Ishikawa (cell line): ENCODE results near the gene CDC42BPB.

Source experiments
- CEBPB ChIP-seq: IDR thresholded peaks from 2 replicates; pipeline ENCODE4 v1.6.1; 2012
- CREB1 ChIP-seq: IDR thresholded peaks from 2 replicates; pipeline ENCODE4 v1.6.1; 2012; ENCODE audit warnings: low read depth
- EGR1 ChIP-seq: IDR thresholded peaks from 2 replicates; pipeline ENCODE4 v1.6.1; 2012
- EP300 ChIP-seq: IDR thresholded peaks from 2 replicates; pipeline ENCODE4 v1.6.1; 2012; ENCODE audit warnings: borderline replicate concordance
- FOXM1 ChIP-seq: IDR thresholded peaks from 2 replicates; pipeline ENCODE4 v1.6.1; 2012; ENCODE audit warnings: low read depth, borderline replicate concordance
- NFIC ChIP-seq: IDR thresholded peaks from 2 replicates; pipeline ENCODE4 v1.6.1; 2012
- RAD21 ChIP-seq: IDR thresholded peaks from 2 replicates; pipeline ENCODE4 v1.6.1; 2012; ENCODE audit warnings: low read depth
- TAF1 ChIP-seq: IDR thresholded peaks from 2 replicates; pipeline ENCODE4 v1.6.1; 2012; ENCODE audit warnings: low read depth, mild to moderate bottlenecking
- TCF12 ChIP-seq: IDR thresholded peaks from 2 replicates; pipeline ENCODE4 v1.6.1; 2012; ENCODE audit warnings: low read depth
- TEAD4 ChIP-seq: IDR thresholded peaks from 2 replicates; pipeline ENCODE4 v1.6.1; 2012
- YY1 ChIP-seq: IDR thresholded peaks from 2 replicates; pipeline ENCODE4 v1.6.1; 2012; ENCODE audit warnings: low read depth
- ZBTB7A ChIP-seq: IDR thresholded peaks from 2 replicates; pipeline ENCODE4 v1.6.1; 2012; ENCODE audit warnings: low read depth
- TF ChIP-seq, protein P1 (sequence below): IDR thresholded peaks from 2 replicates; pipeline ENCODE4 v1.6.1; 2012; ENCODE audit warnings: low read depth, mild to moderate bottlenecking
- TF ChIP-seq, protein P2 (sequence below): IDR thresholded peaks from 2 replicates; pipeline ENCODE4 v1.6.1; 2012
- TF ChIP-seq, protein P3 (sequence below): IDR thresholded peaks from 2 replicates; pipeline ENCODE4 v1.6.1; 2012

The CDC42BPB gene

DNA sequence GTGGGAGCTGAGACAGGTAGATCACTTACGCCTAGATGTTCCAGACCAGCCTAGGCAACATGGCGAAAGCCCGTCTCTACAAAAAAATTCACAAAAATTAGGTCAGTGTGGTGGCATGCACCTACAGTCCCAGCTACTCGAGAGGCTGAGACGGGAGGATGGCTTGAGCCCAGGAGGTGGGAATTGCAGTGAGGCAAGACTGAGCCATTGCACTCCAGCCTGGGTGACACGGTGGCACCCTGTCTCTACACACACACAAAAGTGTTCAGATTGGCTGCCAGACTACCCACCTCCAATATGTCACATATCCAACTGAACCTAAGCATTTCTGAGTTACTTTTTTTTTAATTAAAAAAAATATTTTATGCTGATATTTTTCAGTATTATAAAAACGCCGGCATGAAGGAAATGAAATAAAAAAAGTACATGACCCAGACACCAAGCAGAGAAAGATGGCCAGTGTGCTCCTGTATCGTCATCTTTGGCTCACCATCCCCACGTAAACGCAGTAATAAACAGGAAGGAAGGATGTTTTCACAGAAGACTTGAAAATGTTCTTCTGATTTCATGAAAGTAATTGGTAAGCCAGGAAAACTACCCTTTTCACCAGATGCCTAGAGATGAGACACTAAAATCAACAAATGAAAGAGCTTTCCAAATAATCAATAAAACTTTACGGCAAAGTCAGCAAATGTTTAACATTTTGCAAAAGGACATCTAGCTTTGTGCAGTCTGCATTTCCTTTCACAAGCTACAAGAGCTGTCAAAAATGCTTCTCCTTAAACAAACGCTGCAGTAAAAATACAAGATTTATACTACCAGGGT, 26.4 kb downstream of the CDC42BPB start:
- TF ChIP-seq YY1 (no peak), CEBPB (no peak), EGR1 (no peak), TAF1 (no peak), ZBTB7A (no peak), EP300 (no peak), RAD21 (no peak), CREB1 (no peak), TCF12 (no peak), TEAD4 (no peak), NFIC (no peak), FOXM1 (no peak)
- TF ChIP-seq, protein P1, sequence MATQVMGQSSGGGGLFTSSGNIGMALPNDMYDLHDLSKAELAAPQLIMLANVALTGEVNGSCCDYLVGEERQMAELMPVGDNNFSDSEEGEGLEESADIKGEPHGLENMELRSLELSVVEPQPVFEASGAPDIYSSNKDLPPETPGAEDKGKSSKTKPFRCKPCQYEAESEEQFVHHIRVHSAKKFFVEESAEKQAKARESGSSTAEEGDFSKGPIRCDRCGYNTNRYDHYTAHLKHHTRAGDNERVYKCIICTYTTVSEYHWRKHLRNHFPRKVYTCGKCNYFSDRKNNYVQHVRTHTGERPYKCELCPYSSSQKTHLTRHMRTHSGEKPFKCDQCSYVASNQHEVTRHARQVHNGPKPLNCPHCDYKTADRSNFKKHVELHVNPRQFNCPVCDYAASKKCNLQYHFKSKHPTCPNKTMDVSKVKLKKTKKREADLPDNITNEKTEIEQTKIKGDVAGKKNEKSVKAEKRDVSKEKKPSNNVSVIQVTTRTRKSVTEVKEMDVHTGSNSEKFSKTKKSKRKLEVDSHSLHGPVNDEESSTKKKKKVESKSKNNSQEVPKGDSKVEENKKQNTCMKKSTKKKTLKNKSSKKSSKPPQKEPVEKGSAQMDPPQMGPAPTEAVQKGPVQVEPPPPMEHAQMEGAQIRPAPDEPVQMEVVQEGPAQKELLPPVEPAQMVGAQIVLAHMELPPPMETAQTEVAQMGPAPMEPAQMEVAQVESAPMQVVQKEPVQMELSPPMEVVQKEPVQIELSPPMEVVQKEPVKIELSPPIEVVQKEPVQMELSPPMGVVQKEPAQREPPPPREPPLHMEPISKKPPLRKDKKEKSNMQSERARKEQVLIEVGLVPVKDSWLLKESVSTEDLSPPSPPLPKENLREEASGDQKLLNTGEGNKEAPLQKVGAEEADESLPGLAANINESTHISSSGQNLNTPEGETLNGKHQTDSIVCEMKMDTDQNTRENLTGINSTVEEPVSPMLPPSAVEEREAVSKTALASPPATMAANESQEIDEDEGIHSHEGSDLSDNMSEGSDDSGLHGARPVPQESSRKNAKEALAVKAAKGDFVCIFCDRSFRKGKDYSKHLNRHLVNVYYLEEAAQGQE: no peak
- TF ChIP-seq, protein P2, sequence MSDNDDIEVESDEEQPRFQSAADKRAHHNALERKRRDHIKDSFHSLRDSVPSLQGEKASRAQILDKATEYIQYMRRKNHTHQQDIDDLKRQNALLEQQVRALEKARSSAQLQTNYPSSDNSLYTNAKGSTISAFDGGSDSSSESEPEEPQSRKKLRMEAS: no peak
- TF ChIP-seq, protein P3, sequence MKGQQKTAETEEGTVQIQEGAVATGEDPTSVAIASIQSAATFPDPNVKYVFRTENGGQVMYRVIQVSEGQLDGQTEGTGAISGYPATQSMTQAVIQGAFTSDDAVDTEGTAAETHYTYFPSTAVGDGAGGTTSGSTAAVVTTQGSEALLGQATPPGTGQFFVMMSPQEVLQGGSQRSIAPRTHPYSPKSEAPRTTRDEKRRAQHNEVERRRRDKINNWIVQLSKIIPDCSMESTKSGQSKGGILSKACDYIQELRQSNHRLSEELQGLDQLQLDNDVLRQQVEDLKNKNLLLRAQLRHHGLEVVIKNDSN: no peak

DNA sequence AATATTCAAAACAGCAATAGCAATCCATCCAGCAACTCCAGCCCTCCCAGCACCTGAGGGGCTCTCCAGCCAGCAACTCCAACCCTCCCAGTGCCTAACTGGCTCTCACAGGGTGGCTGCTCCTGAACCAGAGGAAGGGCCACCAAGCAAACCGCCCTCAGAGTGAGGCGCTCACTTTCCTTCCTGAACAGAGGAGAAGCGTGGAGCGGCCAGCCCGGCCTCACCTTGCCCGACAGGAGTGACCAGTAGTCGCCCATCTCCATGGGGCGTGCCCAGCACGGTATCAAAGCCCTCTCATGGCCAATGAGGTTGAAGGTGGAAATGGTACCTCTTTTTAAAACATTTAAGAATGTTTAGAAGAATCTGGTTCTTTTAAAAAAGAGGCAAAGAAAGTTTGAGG, 27.4 kb downstream of the CDC42BPB start:
- TF ChIP-seq NFIC: no peak
- TF ChIP-seq, protein P1: no peak
- no peak for TF ChIP-seq TAF1
- TF ChIP-seq CREB1: no peak
- TF ChIP-seq FOXM1: no peak
- no peak for TF ChIP-seq RAD21
- TF ChIP-seq, protein P2: no peak
- TF ChIP-seq TCF12: no peak
- TF ChIP-seq EP300: no peak
- no peak for TF ChIP-seq TEAD4
- TF ChIP-seq, protein P3: no peak
- no peak for TF ChIP-seq CEBPB
- TF ChIP-seq ZBTB7A: no peak

DNA sequence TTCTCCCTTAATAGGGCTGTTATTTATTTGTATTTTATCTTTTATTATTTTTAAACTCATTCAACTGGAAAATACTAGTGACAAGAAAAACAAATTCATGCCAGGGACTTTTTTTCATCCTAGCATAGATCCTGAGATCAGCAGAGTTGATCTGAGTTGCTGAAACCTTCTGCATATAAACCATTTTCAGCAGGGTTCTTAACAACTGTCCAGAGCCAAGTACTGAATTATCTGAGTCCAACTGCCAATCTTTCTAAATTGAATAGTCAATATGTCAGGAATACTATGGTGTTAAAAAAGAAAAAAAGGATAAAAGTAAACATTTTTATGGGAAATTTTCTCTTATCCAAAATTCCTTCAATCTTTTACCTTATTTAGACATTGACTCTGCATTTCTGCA, 28.6 kb downstream of the CDC42BPB start:
- no peak for TF ChIP-seq CREB1
- TF ChIP-seq FOXM1: no peak
- TF ChIP-seq ZBTB7A: no peak
- no peak for TF ChIP-seq TEAD4
- TF ChIP-seq, protein P2: no peak
- no peak for TF ChIP-seq EGR1
- TF ChIP-seq, protein P3: no peak
- TF ChIP-seq, protein P1: no peak
